SK-N-SH (cell line): Measurements from ENCODE around the gene DCXR. TPM values are rescaled to one million over a fixed set of nuclear protein-coding genes. Genes with fewer than 3 reads are reported as not detected.

ENCODE experiments used
- CTCF ChIA-PET: fragments of 300-600, 350-600 bp; formaldehyde crosslinking; extraction: SDS; loops from one replicate; lab custom pipeline; 2021; lab: Yijun Ruan, JAX
- POLR2A ChIA-PET: fragments of 350-600 bp; sonication (Branson Sonifier 250); formaldehyde crosslinking; extraction: SDS; loops from one replicate; lab custom pipeline; 2020; ENCODE audit warnings: antibody characterized with exemption, inconsistent platforms; lab: Yijun Ruan, JAX
- DNase-seq: peaks from one replicate; pipeline ENCODE4 v3.0.0; 2012
- H2AFZ ChIP-seq: fragments of 200-600 bp; sonication (generic); 2 replicates; pipeline ENCODE4 v1.8.1; 2016; ENCODE audit warnings: antibody characterized with exemption, mild to moderate bottlenecking, low read depth
- H3F3A ChIP-seq: fragments of 200-600 bp; sonication (generic); replicated peaks from 2 replicates; pipeline ENCODE3; 2016; ENCODE audit warnings: antibody characterized with exemption, mild to moderate bottlenecking; ENCODE audit not compliant: insufficient read depth
- H3K27ac ChIP-seq, 2 experiments: fragments of 200-500 bp in 1 of 2; fragments of 200-600 bp in 1 of 2; sonication (Bioruptor generic) in 1 of 2; sonication (generic), shearing (Covaris generic) in 1 of 2; 2 replicates each; pipeline versions ENCODE4 v1.5.1 to v1.6.1; 2014 to 2016; ENCODE audit warnings: low read depth in 2 of 2, inconsistent platforms in 1 of 2, low read length in 1 of 2, mild to moderate bottlenecking in 1 of 2, mixed read lengths in 1 of 2
- H3K27me3 ChIP-seq: fragments of 200-600 bp; sonication (generic), shearing (Covaris generic); 2 replicates; pipeline ENCODE4 v1.6.1; 2016; ENCODE audit warnings: mixed run types; ENCODE audit not compliant: insufficient read depth
- H3K36me3 ChIP-seq, 2 experiments: fragments of 200-500 bp in 1 of 2; fragments of 200-600 bp in 1 of 2; sonication (Bioruptor generic) in 1 of 2; sonication (generic) in 1 of 2; replicated peaks in 1 of 2; 2 replicates each; pipeline versions ENCODE3 to v1.5.1; 2014 to 2016; ENCODE audit warnings: low read length in 1 of 2, mild to moderate bottlenecking in 1 of 2; ENCODE audit not compliant: insufficient read depth in 2 of 2, control insufficient read depth in 1 of 2
- H3K4me1 ChIP-seq, 2 experiments: fragments of 200-500 bp in 1 of 2; fragments of 200-600 bp in 1 of 2; sonication (Bioruptor generic) in 1 of 2; sonication (generic), shearing (Covaris generic) in 1 of 2; 2 replicates each; pipeline versions ENCODE4 v1.5.1 to v1.6.1; 2014 to 2016; ENCODE audit warnings: low read depth in 1 of 2, low read length in 1 of 2, mixed run types in 1 of 2; ENCODE audit not compliant: insufficient read depth in 2 of 2, control insufficient read depth in 1 of 2
- H3K4me2 ChIP-seq: fragments of 200-600 bp; sonication (generic), shearing (Covaris generic); 2 replicates; pipeline ENCODE4 v1.6.1; 2017; ENCODE audit warnings: mixed run types
- H3K4me3 ChIP-seq, 2 experiments: fragments of 200-500 bp in 1 of 2; fragments of 200-600 bp in 1 of 2; sonication (Bioruptor generic) in 1 of 2; sonication (generic), shearing (Covaris generic) in 1 of 2; 2 replicates each; pipeline versions ENCODE4 v1.5.1 to v1.8.1; 2014 to 2016; ENCODE audit warnings: low read depth in 2 of 2, inconsistent platforms in 1 of 2, low read length in 1 of 2, mild to moderate bottlenecking in 1 of 2, mixed read lengths in 1 of 2, moderate library complexity in 1 of 2
- H3K79me2 ChIP-seq: fragments of 200-600 bp; sonication (generic); 2 replicates; pipeline ENCODE4 v1.8.1; 2017; ENCODE audit warnings: mild to moderate bottlenecking; ENCODE audit not compliant: insufficient read depth
- H3K9ac ChIP-seq: fragments of 200-600 bp; sonication (generic); 2 replicates; pipeline ENCODE4 v1.6.1; 2017; ENCODE audit warnings: mixed run types
- H3K9me2 ChIP-seq: fragments of 200-600 bp; sonication (generic); 2 replicates; pipeline ENCODE4 v1.6.1; 2017; ENCODE audit warnings: mixed run types
- H3K9me3 ChIP-seq: fragments of 200-600 bp; sonication (generic); 2 replicates; pipeline ENCODE4 v1.6.1; 2017; ENCODE audit warnings: mixed run types, mild to moderate bottlenecking, moderate library complexity
- H4K20me1 ChIP-seq: fragments of 200-600 bp; sonication (generic); 2 replicates; pipeline ENCODE4 v1.6.1; 2017; ENCODE audit warnings: mild to moderate bottlenecking, mixed run types; ENCODE audit not compliant: insufficient read depth
- ELF1 ChIP-seq: IDR thresholded peaks from 2 replicates; pipeline ENCODE4 v1.4.0; 2012
- EP300 ChIP-seq, 2 experiments: IDR thresholded peaks; 2 replicates each; pipeline versions ENCODE4 v1.4.0 to v1.6.1; 2012; ENCODE audit warnings: borderline replicate concordance in 1 of 2, low read depth in 1 of 2, low read length in 1 of 2
- EZH2phosphoT487 ChIP-seq: fragments of 200-600 bp; sonication (generic); IDR thresholded peaks from 2 replicates; pipeline ENCODE4 v1.6.1; 2017; ENCODE audit warnings: low read depth, mixed run types, mild to moderate bottlenecking, antibody characterized with exemption, moderate library complexity, borderline replicate concordance
- FOXM1 ChIP-seq: IDR thresholded peaks from 2 replicates; pipeline ENCODE4 v1.4.0; 2012; ENCODE audit warnings: low read depth, mild to moderate bottlenecking
- GABPA ChIP-seq: IDR thresholded peaks from 2 replicates; pipeline ENCODE4 v1.4.0; 2012; ENCODE audit warnings: low read depth, mild to moderate bottlenecking
- JUND ChIP-seq: IDR thresholded peaks from 2 replicates; pipeline ENCODE4 v1.4.0; 2012
- MAX ChIP-seq: IDR thresholded peaks from 2 replicates; pipeline ENCODE4 v1.4.0; 2012; ENCODE audit warnings: low read depth
- MEF2A ChIP-seq: IDR thresholded peaks from 2 replicates; pipeline ENCODE4 v1.4.0; 2012; ENCODE audit warnings: low read depth, borderline replicate concordance
- MXI1 ChIP-seq: IDR thresholded peaks from 2 replicates; pipeline ENCODE4 v1.6.1; 2012; ENCODE audit warnings: mild to moderate bottlenecking, low read depth, low read length, improper control_type of control experiment
- NFIC ChIP-seq: IDR thresholded peaks from 2 replicates; pipeline ENCODE4 v1.4.0; 2012; ENCODE audit warnings: borderline replicate concordance
- RAD21 ChIP-seq: IDR thresholded peaks from 2 replicates; pipeline ENCODE4 v1.6.1; 2012; ENCODE audit warnings: mild to moderate bottlenecking, low read length
- REST ChIP-seq: IDR thresholded peaks from 2 replicates; pipeline ENCODE4 v1.6.1; 2012; ENCODE audit warnings: mild to moderate bottlenecking, low read depth, low read length, moderate library complexity
- SMC3 ChIP-seq: IDR thresholded peaks from 2 replicates; pipeline ENCODE4 v1.6.1; 2012; ENCODE audit warnings: low read depth, low read length, improper control_type of control experiment
- WGBS: methylation state at CpG from one replicate; pipeline ENCODE4 v1.1.6; 2017; ENCODE audit warnings: low lambda C conversion rate; 5-methylcytosine and 5-hydroxymethylcytosine counted together
- polyA plus RNA-seq, 3 experiments: library from polyadenylated mRNA; depleted of rRNA; stranded (reverse); fragments of >200 nt; gene quantifications; 2 replicates each; pipeline ENCODE4 v1.2.3, GENCODE V29; 2012
- TF ChIP-seq, protein P1 (sequence below): IDR thresholded peaks from 2 replicates; pipeline ENCODE4 v1.4.0; 2012; ENCODE audit warnings: low read depth, borderline replicate concordance
- TF ChIP-seq, protein P2 (sequence below): fragments of 150-350 bp; IDR thresholded peaks from 2 replicates; pipeline ENCODE4 v1.6.1; 2016; ENCODE audit warnings: mild to moderate bottlenecking, low read depth, low read length

The DCXR gene
- polyA plus RNA-seq, 1 of the 3 experiments (the other 2 are of a cell fraction), result 190 TPM

- H4K20me1 ChIP-seq, result no peaks in the 10 kb centered on the region
- CTCF ChIA-PET, result interaction anchor here (1.2 to 8.0 kb wide), 6 partner anchors 8 to 43 kb away, joined by 3 to 47 read pairs (median 6); partner anchors contain the start of genes DCXR, GPS1, RAC3 and RFNG
- H3K9me3 ChIP-seq, result no peaks in the 10 kb centered on the region
- peaks cover 26% of the 10 kb centered on the region for H3K79me2 ChIP-seq
- no peaks in the 10 kb centered on the region for H3K9me2 ChIP-seq
- peak overlapping the region; percentile 100 for H3K4me2 ChIP-seq
- H3K4me3 ChIP-seq, result peak overlapping the region; percentile 81 to 95
- H3K27me3 ChIP-seq, result no peaks in the 10 kb centered on the region
- POLR2A ChIA-PET, result interaction anchor here (0.6 kb wide), 1 partner anchor 34 kb away, joined by 3 read pairs; no protein-coding TSS in a partner anchor
- TF ChIP-seq EP300 (IDR thresholded peaks at IDR 0.05; ENCODE audit: borderline replicate concordance in 1 of 2, low read depth in 1 of 2, low read length in 1 of 2) (no peak), MXI1 (no peak), SMC3 (no peak), JUND (no peak), MEF2A (no peak), EZH2phosphoT487 (no peak), NFIC (no peak), MAX (no peak), ELF1 (no peak), REST (no peak), FOXM1 (no peak), RAD21 (no peak), GABPA (no peak)
- TF ChIP-seq, protein P1, sequence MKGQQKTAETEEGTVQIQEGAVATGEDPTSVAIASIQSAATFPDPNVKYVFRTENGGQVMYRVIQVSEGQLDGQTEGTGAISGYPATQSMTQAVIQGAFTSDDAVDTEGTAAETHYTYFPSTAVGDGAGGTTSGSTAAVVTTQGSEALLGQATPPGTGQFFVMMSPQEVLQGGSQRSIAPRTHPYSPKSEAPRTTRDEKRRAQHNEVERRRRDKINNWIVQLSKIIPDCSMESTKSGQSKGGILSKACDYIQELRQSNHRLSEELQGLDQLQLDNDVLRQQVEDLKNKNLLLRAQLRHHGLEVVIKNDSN, result no peak
- TF ChIP-seq, protein P2, sequence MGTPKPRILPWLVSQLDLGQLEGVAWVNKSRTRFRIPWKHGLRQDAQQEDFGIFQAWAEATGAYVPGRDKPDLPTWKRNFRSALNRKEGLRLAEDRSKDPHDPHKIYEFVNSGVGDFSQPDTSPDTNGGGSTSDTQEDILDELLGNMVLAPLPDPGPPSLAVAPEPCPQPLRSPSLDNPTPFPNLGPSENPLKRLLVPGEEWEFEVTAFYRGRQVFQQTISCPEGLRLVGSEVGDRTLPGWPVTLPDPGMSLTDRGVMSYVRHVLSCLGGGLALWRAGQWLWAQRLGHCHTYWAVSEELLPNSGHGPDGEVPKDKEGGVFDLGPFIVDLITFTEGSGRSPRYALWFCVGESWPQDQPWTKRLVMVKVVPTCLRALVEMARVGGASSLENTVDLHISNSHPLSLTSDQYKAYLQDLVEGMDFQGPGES, result no peak
- H3K9ac ChIP-seq, result peak overlapping the region; percentile 89
- H3F3A ChIP-seq, result peaks cover 18% of the 10 kb centered on the region
- H3K4me1 ChIP-seq, result peaks cover 12 to 21% of the 10 kb centered on the region in 2 experiments; a peak in 2 of 4 replicates
- 28% methylated on average over 21 of the region's 36 CpGs for WGBS
- H3K27ac ChIP-seq, result no peak overlapping the region
- H2AFZ ChIP-seq, result no peak overlapping the region
- no peak for DNase-seq
- H3K36me3 ChIP-seq, result peaks cover 16 to 45% of the 10 kb centered on the region in 2 experiments
Measured at GRCh38 chr17:82064433-82065192, 27.1 kb upstream of the DCXR start.
